HCT116 (cell line): ENCODE results near the gene PRMT1.

ENCODE experiments used
- CEBPB ChIP-seq: IDR thresholded peaks from 2 replicates; pipeline ENCODE4 v1.6.1; 2012; ENCODE audit warnings: low read depth
- EZH2 ChIP-seq: fragments of 200-600 bp; sonication (generic); IDR thresholded peaks from 2 replicates; pipeline ENCODE4 v1.6.1; 2017; ENCODE audit warnings: antibody characterized with exemption, mixed run types
- MAX ChIP-seq: IDR thresholded peaks from 2 replicates; pipeline ENCODE4 v1.6.1; 2012
- POLR2A ChIP-seq: IDR thresholded peaks from 2 replicates; pipeline ENCODE4 v1.7.0; 2011; ENCODE audit warnings: borderline replicate concordance; ENCODE audit not compliant: insufficient read depth, insufficient read length; ENCODE audit errors: extremely low read depth
- POLR2AphosphoS5 ChIP-seq: IDR thresholded peaks from 2 replicates; pipeline ENCODE4 v1.6.1; 2011; ENCODE audit warnings: mild to moderate bottlenecking, low read depth, low read length, moderate library complexity
- RAD21 ChIP-seq: IDR thresholded peaks from 2 replicates; pipeline ENCODE4 v1.6.1; 2012; ENCODE audit warnings: low read depth, mild to moderate bottlenecking
- SRF ChIP-seq: IDR thresholded peaks from 2 replicates; pipeline ENCODE4 v1.6.1; 2012; ENCODE audit warnings: low read depth
- TF ChIP-seq, protein P1 (sequence below), 3 experiments: fragments of 200-600 bp in 1 of 3; sonication (generic) in 1 of 3; IDR thresholded peaks in 2 of 3; conservative IDR thresholded peaks in 1 of 3; 2 replicates each; pipeline ENCODE4 v1.5.1; 2012 to 2017; ENCODE audit warnings: low read depth in 2 of 3, low read length in 2 of 3, antibody characterized with exemption in 1 of 3, borderline replicate concordance in 1 of 3, control low read depth in 1 of 3, mild to moderate bottlenecking in 1 of 3, mixed read lengths in 1 of 3, mixed run types in 1 of 3, moderate library complexity in 1 of 3; ENCODE audit not compliant: insufficient read depth in 1 of 3

GRCh38 chr19:49667473-49667872 is 9.6 kb upstream of the PRMT1 start:
- TF ChIP-seq POLR2A (no peak), SRF (no peak), EZH2 (no peak), RAD21 (no peak), MAX (no peak), POLR2AphosphoS5 (no peak), CEBPB (no peak)
- TF ChIP-seq, protein P1, sequence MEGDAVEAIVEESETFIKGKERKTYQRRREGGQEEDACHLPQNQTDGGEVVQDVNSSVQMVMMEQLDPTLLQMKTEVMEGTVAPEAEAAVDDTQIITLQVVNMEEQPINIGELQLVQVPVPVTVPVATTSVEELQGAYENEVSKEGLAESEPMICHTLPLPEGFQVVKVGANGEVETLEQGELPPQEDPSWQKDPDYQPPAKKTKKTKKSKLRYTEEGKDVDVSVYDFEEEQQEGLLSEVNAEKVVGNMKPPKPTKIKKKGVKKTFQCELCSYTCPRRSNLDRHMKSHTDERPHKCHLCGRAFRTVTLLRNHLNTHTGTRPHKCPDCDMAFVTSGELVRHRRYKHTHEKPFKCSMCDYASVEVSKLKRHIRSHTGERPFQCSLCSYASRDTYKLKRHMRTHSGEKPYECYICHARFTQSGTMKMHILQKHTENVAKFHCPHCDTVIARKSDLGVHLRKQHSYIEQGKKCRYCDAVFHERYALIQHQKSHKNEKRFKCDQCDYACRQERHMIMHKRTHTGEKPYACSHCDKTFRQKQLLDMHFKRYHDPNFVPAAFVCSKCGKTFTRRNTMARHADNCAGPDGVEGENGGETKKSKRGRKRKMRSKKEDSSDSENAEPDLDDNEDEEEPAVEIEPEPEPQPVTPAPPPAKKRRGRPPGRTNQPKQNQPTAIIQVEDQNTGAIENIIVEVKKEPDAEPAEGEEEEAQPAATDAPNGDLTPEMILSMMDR (IDR thresholded peaks at IDR 0.05 in 2 of 3, conservative IDR thresholded peaks at IDR 0.05 in 1 of 3; ENCODE audit: borderline replicate concordance in 1 of 3, insufficient read depth in 1 of 3, low read depth in 2 of 3, low read length in 2 of 3): no peak
